ENCODE data around the gene GAST. TPM values are rescaled to one million over a fixed set of nuclear protein-coding genes. Genes with fewer than 3 reads are reported as not detected.
A peak's percentile ranks its signal among the peaks of the same experiment; 100 is the strongest.

The GAST gene
- total and polyA plus RNA-seq, 9 of the 15 experiments (the other 6 are each of a cell fraction or from before 2014, with no cell fraction given): not detected

DNA sequence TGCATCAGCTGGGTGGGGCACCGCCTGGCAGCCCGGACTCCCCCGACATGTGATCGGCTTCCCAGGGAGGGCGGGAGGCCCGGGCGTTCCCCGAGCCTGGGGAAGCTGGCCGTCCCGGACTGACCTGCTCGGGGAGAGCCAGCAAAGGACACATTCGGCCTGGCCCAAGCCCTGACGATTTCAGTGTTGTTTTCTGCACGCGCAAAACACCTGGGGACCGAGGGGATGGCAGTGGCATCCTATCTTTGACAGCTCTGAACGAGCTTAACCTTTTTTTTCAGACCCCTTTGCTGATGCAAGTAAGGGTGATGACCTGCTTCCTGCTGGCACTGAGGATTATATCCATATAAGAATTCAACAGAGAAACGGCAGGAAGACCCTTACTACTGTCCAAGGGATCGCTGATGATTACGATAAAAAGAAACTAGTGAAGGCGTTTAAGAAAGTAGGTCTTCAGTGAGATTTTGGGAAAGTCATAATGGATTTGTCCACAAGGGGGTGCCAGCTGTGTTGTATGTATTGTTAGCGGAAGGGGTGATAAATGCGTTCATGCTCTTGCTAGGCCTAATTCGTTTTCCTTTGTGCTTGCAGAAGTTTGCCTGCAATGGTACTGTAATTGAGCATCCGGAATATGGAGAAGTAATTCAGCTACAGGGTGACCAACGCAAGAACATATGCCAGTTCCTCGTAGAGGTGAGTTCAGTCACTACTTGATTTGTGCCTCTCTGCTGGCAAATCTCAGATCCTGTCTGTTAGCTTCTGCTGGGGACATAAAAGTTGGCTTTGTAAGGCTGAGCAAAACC is 22.4 kb upstream of the GAST start (continued):
- TF ChIP-seq, protein P1, sequence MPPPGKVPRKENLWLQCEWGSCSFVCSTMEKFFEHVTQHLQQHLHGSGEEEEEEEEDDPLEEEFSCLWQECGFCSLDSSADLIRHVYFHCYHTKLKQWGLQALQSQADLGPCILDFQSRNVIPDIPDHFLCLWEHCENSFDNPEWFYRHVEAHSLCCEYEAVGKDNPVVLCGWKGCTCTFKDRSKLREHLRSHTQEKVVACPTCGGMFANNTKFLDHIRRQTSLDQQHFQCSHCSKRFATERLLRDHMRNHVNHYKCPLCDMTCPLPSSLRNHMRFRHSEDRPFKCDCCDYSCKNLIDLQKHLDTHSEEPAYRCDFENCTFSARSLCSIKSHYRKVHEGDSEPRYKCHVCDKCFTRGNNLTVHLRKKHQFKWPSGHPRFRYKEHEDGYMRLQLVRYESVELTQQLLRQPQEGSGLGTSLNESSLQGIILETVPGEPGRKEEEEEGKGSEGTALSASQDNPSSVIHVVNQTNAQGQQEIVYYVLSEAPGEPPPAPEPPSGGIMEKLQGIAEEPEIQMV (tag; conservative IDR thresholded peaks at IDR 0.05; ENCODE audit: low read depth): no peak
- TF ChIP-seq SMARCA5 (IDR thresholded peaks at IDR 0.05) (peak; percentile 24; the same call in 1 of the 2 replicates), NCOR1 (IDR thresholded peaks at IDR 0.05) (no peak), FOXJ3 (CRISPR knock-in tag; IDR thresholded peaks at IDR 0.05) (no peak), SMARCE1 (IDR thresholded peaks at IDR 0.05) (no peak; the same call in 1 of the 2 replicates), MCM3 (IDR thresholded peaks at IDR 0.05) (no peak), SAFB2 (IDR thresholded peaks at IDR 0.05; ENCODE audit: borderline replicate concordance, low read depth, low read length, severe bottlenecking) (no peak), MAZ (CRISPR knock-in tag; conservative IDR thresholded peaks at IDR 0.05 in 1 of 2, IDR thresholded peaks at IDR 0.05 in 1 of 2) (no peak; a peak in 2 of 4 replicates), ZBTB8A (IDR thresholded peaks at IDR 0.05; ENCODE audit: partially characterized antibody) (no peak), MAFK (IDR thresholded peaks at IDR 0.05; ENCODE audit: low read length) (no peak), ZNF583 (CRISPR knock-in tag; IDR thresholded peaks at IDR 0.05) (no peak), MEF2A (IDR thresholded peaks at IDR 0.05; ENCODE audit: control insufficient read depth, low read depth, low read length) (no peak), RHOXF2B (CRISPR knock-in tag; conservative IDR thresholded peaks at IDR 0.05) (no peak), ZNF140 (CRISPR knock-in tag; IDR thresholded peaks at IDR 0.05) (no peak), ZBTB7A (IDR thresholded peaks at IDR 0.05; ENCODE audit: borderline replicate concordance, control insufficient read depth, low read depth, low read length) (no peak), ZZZ3 (IDR thresholded peaks at IDR 0.05) (no peak), HNRNPL (IDR thresholded peaks at IDR 0.05; ENCODE audit: low read depth, low read length) (no peak; the same call in 1 of the 2 replicates), CBFA2T3 (IDR thresholded peaks at IDR 0.05) (no peak), DNMT1 (IDR thresholded peaks at IDR 0.05) (no peak)
- TF ChIP-seq, protein P2, sequence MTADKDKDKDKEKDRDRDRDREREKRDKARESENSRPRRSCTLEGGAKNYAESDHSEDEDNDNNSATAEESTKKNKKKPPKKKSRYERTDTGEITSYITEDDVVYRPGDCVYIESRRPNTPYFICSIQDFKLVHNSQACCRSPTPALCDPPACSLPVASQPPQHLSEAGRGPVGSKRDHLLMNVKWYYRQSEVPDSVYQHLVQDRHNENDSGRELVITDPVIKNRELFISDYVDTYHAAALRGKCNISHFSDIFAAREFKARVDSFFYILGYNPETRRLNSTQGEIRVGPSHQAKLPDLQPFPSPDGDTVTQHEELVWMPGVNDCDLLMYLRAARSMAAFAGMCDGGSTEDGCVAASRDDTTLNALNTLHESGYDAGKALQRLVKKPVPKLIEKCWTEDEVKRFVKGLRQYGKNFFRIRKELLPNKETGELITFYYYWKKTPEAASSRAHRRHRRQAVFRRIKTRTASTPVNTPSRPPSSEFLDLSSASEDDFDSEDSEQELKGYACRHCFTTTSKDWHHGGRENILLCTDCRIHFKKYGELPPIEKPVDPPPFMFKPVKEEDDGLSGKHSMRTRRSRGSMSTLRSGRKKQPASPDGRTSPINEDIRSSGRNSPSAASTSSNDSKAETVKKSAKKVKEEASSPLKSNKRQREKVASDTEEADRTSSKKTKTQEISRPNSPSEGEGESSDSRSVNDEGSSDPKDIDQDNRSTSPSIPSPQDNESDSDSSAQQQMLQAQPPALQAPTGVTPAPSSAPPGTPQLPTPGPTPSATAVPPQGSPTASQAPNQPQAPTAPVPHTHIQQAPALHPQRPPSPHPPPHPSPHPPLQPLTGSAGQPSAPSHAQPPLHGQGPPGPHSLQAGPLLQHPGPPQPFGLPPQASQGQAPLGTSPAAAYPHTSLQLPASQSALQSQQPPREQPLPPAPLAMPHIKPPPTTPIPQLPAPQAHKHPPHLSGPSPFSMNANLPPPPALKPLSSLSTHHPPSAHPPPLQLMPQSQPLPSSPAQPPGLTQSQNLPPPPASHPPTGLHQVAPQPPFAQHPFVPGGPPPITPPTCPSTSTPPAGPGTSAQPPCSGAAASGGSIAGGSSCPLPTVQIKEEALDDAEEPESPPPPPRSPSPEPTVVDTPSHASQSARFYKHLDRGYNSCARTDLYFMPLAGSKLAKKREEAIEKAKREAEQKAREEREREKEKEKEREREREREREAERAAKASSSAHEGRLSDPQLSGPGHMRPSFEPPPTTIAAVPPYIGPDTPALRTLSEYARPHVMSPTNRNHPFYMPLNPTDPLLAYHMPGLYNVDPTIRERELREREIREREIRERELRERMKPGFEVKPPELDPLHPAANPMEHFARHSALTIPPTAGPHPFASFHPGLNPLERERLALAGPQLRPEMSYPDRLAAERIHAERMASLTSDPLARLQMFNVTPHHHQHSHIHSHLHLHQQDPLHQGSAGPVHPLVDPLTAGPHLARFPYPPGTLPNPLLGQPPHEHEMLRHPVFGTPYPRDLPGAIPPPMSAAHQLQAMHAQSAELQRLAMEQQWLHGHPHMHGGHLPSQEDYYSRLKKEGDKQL (CRISPR knock-in tag; IDR thresholded peaks at IDR 0.05; ENCODE audit: borderline replicate concordance): no peak
- TF ChIP-seq, protein P3, sequence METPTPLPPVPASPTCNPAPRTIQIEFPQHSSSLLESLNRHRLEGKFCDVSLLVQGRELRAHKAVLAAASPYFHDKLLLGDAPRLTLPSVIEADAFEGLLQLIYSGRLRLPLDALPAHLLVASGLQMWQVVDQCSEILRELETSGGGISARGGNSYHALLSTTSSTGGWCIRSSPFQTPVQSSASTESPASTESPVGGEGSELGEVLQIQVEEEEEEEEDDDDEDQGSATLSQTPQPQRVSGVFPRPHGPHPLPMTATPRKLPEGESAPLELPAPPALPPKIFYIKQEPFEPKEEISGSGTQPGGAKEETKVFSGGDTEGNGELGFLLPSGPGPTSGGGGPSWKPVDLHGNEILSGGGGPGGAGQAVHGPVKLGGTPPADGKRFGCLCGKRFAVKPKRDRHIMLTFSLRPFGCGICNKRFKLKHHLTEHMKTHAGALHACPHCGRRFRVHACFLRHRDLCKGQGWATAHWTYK (CRISPR knock-in tag; IDR thresholded peaks at IDR 0.05): no peak; the same call in none of the 2 replicates
